ENCODE results near the gene RNASEH1. TPM values are rescaled to one million over a fixed set of nuclear protein-coding genes. Genes with fewer than 3 reads are reported as not detected.

The RNASEH1 gene
- total and polyA plus RNA-seq, 8 donors = 5.5 to 10.6 (median 8.0) TPM

- Histone ChIP-seq H3K4me1 (peaks cover 0 to 3% (median 0%) of the 10 kb centered on the region in 3 donors), H3K27me3 (no peaks in the 10 kb centered on the region), H3K27ac (no peak overlapping the region), H3K9me3 (no peaks in the 10 kb centered on the region), H3K36me3 (peaks cover 0 to 6% (median 0%) of the 10 kb centered on the region in 3 donors), H3K4me3 (no peak overlapping the region)
- FAIRE-seq = no peak
- 94 to 96% methylated on average over 7 of the region's 7 CpGs for WGBS, 2 donors
- intact Hi-C loops (cut with DNase I) = no loop called here
- DNase-seq = no peak
- ATAC-seq = no peak
- no peak for TF ChIP-seq CTCF (IDR thresholded peaks at IDR 0.05)
Observed at GRCh38 chr2:3588084-3588483, 30.0 kb upstream of the RNASEH1 start.

GRCh38 chr2:3587432-3587831 is 29.3 kb upstream of the RNASEH1 start:
- peaks cover 0 to 6% (median 0%) of the 10 kb centered on the region in 3 donors for H3K36me3 ChIP-seq
- intact Hi-C loops (cut with DNase I) = no loop called here
- 69% methylated on average over 6 of the region's 6 CpGs for WGBS, 2 donors
- H3K4me3 ChIP-seq = no peak overlapping the region
- DNase-seq (no peak), FAIRE-seq (no peak), ATAC-seq (peak in 1 of 4 donors; percentile 18)
- H3K27ac ChIP-seq = no peak overlapping the region
- peaks cover 0 to 3% (median 0%) of the 10 kb centered on the region in 3 donors for H3K4me1 ChIP-seq
- no peaks in the 10 kb centered on the region for H3K9me3 ChIP-seq
- TF ChIP-seq CTCF (IDR thresholded peaks at IDR 0.05) = no peak
- H3K27me3 ChIP-seq = no peaks in the 10 kb centered on the region

GRCh38 chr2:3587021-3587420 is 28.9 kb upstream of the RNASEH1 start:
- Histone ChIP-seq H3K9me3 (no peaks in the 10 kb centered on the region), H3K4me3 (no peak overlapping the region), H3K36me3 (peaks cover 0 to 6% (median 0%) of the 10 kb centered on the region in 3 donors), H3K27ac (no peak overlapping the region), H3K27me3 (no peaks in the 10 kb centered on the region), H3K4me1 (peaks cover 0 to 3% (median 0%) of the 10 kb centered on the region in 3 donors)
- TF ChIP-seq CTCF (IDR thresholded peaks at IDR 0.05) = no peak
- intact Hi-C loops (cut with DNase I) = no loop called here
- ATAC-seq = no peak
- DNase-seq = no peak
- FAIRE-seq = no peak
- WGBS, 2 donors = 89% methylated on average over 5 of the region's 5 CpGs

- WGBS, 2 donors = 86% methylated on average over 16 of the region's 16 CpGs
- FAIRE-seq = no peak
- no peak for ATAC-seq
Observed at GRCh38 chr2:3586220-3586619, 28.1 kb upstream of the RNASEH1 start.

More at GRCh38 chr2:3586220-3586619, 28.1 kb upstream of the RNASEH1 start:
- no peak for TF ChIP-seq CTCF (IDR thresholded peaks at IDR 0.05)
- Histone ChIP-seq H3K4me3 (no peak overlapping the region), H3K27ac (peak overlapping the region; percentile 11 to 53 (median 20)), H3K9me3 (no peaks in the 10 kb centered on the region), H3K4me1 (peaks cover 0 to 3% (median 0%) of the 10 kb centered on the region in 3 donors), H3K27me3 (no peaks in the 10 kb centered on the region), H3K36me3 (peaks cover 0 to 13% (median 7%) of the 10 kb centered on the region in 3 donors)
- intact Hi-C loops (cut with DNase I) = no loop called here
- no peak for DNase-seq
